CD1c-positive myeloid dendritic cell (primary cell): ENCODE data around the gene GFPT2.

Experiments
- DNase-seq: peaks from one replicate; pipeline ENCODE4 v3.0.0-alpha.2; 2016; ENCODE audit errors: extremely low spot score

Gene GFPT2

DNA sequence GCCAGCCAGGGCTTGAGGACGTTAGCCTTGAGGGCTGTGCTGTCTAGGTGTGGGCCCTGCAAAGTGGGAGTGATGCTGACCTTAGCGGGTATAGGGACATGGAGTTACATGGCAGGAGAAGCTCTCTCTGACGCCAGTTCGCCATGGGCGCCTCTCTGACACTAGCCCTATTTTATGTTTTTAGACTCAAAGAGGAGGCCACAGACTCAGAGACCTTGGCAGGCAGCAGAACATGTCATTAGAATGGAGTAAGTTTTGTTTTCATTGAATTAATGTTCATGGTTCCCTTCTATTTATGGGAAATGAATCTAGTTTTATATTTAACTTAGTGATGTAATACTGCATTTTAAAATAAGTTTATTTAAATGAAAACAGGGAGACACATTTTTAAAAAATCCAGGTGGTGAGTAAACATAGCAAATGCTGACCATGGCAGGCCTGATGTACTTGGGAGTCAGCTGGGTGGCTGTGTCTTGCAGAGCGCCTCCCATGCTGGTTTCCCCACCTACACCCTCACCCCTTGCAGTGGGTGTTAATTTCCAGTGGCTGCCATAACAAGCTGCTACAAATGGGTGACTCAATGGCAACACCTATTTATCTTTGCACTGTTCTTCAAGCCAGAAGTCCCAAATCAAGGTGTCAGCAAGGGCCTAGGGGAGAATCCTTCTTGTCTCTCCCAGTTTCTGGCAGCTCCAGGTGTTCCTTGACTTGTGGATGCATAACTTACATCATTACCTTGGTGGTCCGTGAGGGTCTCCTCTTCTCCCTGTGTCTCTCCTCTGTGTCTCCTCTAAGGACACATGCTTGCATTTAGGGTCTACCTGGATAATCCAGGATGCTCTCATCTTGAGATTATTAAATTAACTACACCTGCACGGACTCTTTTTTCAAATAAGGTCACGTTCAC, 25.6 kb upstream of the GFPT2 start:
- no peak for DNase-seq

DNA sequence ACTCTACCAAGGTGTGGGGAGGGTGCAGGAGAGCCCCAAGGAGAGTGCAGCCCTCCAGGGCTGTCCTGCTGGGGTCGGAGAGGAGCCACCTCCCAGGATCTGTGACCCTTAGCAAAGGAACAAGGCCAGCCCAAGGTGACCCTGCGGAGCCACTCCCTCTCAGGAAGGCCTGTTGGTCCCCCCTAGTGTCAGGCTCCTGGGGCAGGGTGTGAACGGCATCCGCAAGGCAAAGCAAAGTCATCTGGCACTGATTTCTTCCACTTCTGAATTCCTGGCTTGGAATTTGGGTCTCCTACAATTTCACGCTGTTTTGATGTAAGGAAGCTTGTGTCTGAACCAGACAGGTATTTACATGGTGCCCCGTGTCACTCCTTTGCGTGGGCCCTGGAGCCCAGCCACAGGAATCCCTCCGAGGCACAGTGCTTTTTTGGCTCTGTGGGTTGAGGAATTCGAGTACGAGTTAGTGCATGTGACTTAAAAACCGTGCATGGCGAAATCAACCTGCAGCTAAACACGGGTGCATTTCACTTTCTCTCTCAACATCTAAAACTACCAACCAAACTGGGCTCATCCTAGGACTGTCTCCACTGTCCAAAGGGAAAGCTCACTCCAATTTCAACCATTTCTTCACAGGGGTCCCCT, 24.5 kb upstream of the GFPT2 start:
- no peak for DNase-seq

- no peak for DNase-seq
These were observed 23.4 kb upstream of the GFPT2 start for GRCh38 chr5:180376511-180376910.

GRCh38 chr5:180375955-180376354, 22.8 kb upstream of the GFPT2 start:
- no peak for DNase-seq

DNA sequence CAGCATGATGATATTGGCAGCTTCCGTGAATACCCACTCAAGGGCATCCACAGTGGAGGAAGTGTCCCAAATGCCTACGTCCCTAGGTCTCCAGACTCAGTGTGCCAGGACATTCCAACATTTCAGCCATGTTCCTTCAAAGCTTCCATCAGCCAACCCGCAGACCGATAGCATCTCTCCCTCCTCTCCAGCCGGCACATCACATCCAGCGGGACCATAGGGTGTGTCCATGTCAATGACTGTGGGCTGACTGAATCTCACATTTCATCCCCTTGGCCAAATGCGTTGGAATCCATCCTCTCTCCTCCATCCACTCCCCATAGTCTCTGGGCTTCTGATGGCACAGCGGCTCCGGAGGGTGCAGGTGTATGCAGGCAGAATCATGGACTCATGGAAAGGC, 22.2 kb upstream of the GFPT2 start:
- DNase-seq, result no peak

DNA sequence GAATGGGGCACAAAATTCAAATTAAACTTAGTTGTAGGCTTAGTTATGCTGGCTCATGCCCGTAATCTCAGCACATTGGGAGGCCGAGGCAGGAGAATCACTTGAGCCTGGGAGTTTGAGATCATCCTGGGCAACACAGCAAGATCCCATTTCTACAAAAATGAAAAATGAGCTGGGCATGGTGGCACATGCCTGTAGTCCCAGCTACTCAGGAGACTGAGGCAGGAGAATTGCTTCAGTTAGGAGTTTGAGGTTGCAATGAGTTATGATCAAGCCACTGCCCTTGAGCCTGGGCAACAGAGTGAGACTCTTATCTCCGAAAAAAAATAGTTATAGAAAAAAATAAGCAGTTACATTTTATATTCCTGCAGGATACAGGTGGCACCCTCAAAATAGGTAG, 20.7 kb upstream of the GFPT2 start:
- DNase-seq, result no peak

- no peak for DNase-seq
These were observed 20.3 kb upstream of the GFPT2 start for GRCh38 chr5:180373454-180373853.

GRCh38 chr5:180371949-180372348, 18.8 kb upstream of the GFPT2 start:
- no peak for DNase-seq

DNA sequence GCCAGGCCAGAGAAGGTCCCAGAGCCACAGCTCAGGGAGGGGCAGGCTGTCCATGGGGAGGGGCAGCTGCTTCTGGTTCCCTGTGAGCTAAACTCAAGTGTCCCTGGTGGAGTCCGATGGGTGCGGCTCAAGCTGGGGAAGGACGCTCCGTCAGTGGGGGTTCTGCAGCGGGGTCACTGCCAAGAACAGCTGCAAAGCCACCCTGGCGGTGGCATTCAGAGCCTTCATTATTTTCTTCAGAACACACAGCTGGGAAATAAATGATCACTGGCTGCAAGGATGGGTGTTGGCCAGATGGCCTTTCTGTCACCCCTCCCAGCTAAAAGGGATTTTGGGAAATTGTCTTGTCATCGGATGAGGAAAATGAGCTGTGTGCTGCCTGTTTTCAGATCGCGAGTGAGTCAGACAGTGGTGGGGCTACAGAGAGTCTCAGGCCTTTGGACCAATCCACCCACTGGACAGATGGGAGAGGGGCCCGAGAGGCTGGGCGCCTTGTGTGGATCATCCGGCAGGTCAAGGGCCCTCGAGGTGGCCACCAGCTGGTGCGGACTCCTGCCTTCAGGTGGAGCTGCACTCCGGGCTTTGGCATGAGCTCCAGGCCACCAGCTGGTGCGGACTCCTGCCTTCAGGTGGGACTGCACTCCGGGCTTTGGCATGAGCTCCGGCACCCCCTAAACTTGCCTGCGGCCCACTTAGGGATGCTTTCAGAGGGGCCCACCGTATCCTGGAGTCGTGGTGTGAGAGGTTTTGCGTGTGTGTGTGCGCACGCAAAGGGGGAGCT, 17.9 kb upstream of the GFPT2 start:
- DNase-seq, result no peak

DNA sequence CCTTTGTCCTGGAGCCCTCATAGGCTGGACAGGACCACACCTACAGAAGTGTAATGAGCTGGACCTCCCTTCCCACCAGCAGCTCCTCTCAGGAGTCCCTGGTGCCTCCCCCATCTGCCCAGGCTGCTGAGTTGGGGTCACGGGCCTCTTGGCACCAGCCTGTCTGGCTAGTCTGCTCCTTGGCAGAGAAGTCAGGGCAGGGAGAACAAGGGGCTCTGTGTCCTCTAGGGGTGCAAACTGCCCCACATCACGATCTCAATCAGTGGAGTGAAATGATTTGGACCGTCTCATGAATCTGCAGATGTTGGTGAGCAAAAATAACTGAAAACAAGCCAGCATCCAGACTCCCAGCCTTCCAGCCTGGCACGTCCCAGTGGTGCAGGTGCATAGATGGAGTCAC, 14.9 kb upstream of the GFPT2 start:
- no peak for DNase-seq

DNA sequence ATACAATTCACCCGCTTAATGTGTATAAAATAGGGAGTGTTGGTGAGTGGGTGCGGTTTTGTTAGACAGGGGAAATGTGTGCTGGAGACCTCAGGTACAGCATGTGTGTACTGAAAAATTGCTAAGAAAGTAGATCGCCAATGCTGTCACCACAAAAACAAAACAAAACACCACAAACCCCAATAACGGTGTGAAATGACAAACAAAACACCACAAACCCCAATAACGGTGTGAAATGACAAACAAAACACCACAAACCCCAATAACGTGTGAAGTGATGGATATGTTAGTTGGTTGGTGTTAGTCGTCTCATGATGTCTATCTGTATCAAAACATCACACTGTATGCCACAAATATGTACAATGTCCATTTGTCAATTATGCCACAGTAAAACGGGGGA, 14.2 kb upstream of the GFPT2 start:
- DNase-seq, result no peak

DNA sequence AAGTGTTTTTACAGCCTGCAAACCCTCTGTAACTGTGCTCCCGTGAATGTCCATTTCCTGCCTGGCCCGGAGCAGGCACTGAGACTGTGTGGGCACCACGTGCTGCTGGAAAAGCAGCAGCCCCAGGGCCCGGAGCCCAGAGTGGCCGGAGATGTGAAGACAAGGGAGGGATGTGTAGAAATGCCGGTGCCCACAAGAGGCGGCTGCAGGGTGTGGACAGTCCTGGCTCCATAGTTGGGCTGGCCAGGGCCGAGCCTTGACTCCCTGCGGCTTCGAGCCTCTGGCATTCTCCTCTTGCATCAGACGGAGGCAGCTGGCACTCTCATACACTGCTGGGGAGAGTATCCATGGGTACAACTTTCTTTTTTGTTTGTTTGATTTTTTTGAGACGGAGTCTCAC, 13.2 kb upstream of the GFPT2 start:
- no peak for DNase-seq

DNA sequence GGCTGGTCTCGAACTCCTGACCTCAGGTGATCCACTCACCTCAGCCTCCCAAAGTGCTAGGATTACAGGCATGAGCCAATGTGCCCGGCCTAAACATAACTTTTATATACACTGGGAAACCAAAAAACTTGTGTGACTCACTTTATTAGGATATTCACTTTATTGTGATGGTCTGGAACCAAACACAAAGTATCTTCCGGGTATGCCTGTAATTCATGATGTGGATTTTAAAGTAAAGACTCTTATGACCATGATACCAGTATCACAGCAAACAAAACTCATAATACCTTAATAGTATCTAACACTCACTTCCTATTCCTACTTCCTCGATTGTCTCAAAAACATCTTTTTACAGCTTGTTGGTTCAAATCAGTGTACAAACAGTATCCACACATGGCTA, 12.7 kb upstream of the GFPT2 start:
- no peak for DNase-seq

DNA sequence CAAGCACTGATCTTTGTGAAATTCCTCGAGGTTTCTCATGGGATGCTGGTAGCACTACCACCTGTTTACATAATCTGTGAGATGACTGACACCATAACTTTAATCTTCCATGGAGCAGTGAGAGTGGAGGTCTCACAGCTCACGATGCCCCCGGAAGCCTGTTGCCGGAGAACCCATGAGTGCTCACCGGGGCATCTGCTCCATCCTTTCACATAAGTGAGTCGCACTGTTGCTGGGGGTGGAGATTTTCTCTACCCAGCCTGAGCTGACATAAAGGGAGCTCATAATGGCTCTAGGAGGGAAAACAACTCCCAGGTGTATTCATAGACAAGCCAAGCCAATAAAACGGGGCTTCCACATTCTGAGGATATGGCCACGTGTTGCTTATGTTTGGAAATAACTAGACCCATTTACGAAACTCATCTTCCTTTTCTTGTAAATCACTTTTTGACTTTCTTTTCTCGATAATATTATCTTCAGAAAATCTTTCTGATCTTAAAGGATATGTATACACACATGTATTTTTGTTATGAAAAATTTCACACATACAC, 11.2 kb upstream of the GFPT2 start:
- DNase-seq, result no peak

GRCh38 chr5:180360078-180360957, 7.2 kb upstream of the GFPT2 start:
- DNase-seq, result no peak

GRCh38 chr5:180358694-180359093, 5.6 kb upstream of the GFPT2 start:
- DNase-seq, result no peak

DNA sequence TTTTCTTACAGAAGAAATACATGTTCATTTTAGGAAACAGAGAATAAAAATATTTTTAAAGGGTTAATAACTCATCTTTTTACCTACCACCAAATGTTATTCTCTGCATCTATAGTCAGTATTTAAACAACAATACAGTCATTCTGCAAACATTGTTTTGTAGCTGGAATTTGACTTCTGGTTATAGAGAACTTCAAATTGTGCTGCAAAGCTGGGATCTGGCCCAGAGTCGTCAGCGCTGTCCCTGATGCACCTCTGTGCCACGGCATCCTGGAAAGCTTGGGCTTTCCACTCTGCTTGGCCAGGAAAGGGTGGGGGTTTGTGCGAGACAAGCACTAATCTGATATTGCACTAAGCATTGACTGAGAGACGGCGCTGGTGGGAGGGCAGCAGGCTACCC, 5.0 kb upstream of the GFPT2 start:
- DNase-seq, result no peak

- no peak for DNase-seq
These were observed 1.8 kb upstream of the GFPT2 start for GRCh38 chr5:180354966-180355365.

- no peak for DNase-seq
These were observed 880 bp upstream of the GFPT2 start for GRCh38 chr5:180353980-180354452.

- no peak for DNase-seq
These were observed 754 bp downstream of the GFPT2 start for GRCh38 chr5:180352116-180353047.
